HG02623 (cell line): Measurements from ENCODE around the gene ARMH3.
"Not testable (repeated sequence)": the region's sequence is repeated elsewhere in the genome, so short reads cannot be mapped to it uniquely, and the experiment has no call there.

ENCODE experiments used
- ATAC-seq: cut with Tn5 transposase; IDR thresholded peaks from one replicate; pipeline ENCODE4 v1.9.1; 2021; ENCODE audit warnings: moderate library complexity; ENCODE audit not compliant: unreplicated experiment

Gene ARMH3

GRCh38 chr10:102055647-102056419 is at the start of gene ARMH3:
Gene ARMH3, minus strand, starts transcription at chr10:102056173. Its CDS starts 16,059 bp downstream, at chr10:102040114.
- peak; percentile 92 for ATAC-seq

- ATAC-seq = no peak
Observed at GRCh38 chr10:102102421-102102820, 46.4 kb upstream of the ARMH3 start.

GRCh38 chr10:102101152-102101551 is 45.2 kb upstream of the ARMH3 start:
- ATAC-seq = no peak

- ATAC-seq = no peak
Observed at GRCh38 chr10:102096449-102096848, 40.5 kb upstream of the ARMH3 start.

GRCh38 chr10:102090772-102091171 is 34.8 kb upstream of the ARMH3 start:
- ATAC-seq = no peak

GRCh38 chr10:102086196-102086595 is 30.2 kb upstream of the ARMH3 start:
- ATAC-seq = no peak

- ATAC-seq = no peak
Observed at GRCh38 chr10:102085336-102085735, 29.4 kb upstream of the ARMH3 start.

GRCh38 chr10:102083541-102083940 is 27.6 kb upstream of the ARMH3 start:
- no peak for ATAC-seq

- ATAC-seq = no peak
Observed at GRCh38 chr10:102072673-102073527, 16.9 kb upstream of the ARMH3 start.

- ATAC-seq = no peak
Observed at GRCh38 chr10:102069071-102069470, 13.1 kb upstream of the ARMH3 start.

- ATAC-seq = no peak
Observed at GRCh38 chr10:102068216-102068615, 12.2 kb upstream of the ARMH3 start.

GRCh38 chr10:102067091-102067916 is 11.3 kb upstream of the ARMH3 start:
- ATAC-seq = no peak

GRCh38 chr10:102066399-102067088 is 10.6 kb upstream of the ARMH3 start:
- ATAC-seq = no peak

- ATAC-seq = peak; percentile 23
Observed at GRCh38 chr10:102065561-102066398, 9.8 kb upstream of the ARMH3 start.

- ATAC-seq = peak; percentile 85
Observed at GRCh38 chr10:102064868-102065560, 9.0 kb upstream of the ARMH3 start, which contains the start of gene HPS6. Gene HPS6, plus strand, starts transcription at chr10:102065349. Its CDS starts 126 bp downstream, at chr10:102065475.

- ATAC-seq = no peak
Observed at GRCh38 chr10:102064503-102064867, 8.5 kb upstream of the ARMH3 start.

GRCh38 chr10:102059987-102060386 is 4.0 kb upstream of the ARMH3 start:
- no peak for ATAC-seq

- not testable (repeated sequence) for ATAC-seq
Observed at GRCh38 chr10:102054881-102055646, 909 bp downstream of the ARMH3 start.
